ENCODE results near the gene STKLD1.
A peak's percentile ranks its signal among the peaks of the same experiment; 100 is the strongest.

DNA sequence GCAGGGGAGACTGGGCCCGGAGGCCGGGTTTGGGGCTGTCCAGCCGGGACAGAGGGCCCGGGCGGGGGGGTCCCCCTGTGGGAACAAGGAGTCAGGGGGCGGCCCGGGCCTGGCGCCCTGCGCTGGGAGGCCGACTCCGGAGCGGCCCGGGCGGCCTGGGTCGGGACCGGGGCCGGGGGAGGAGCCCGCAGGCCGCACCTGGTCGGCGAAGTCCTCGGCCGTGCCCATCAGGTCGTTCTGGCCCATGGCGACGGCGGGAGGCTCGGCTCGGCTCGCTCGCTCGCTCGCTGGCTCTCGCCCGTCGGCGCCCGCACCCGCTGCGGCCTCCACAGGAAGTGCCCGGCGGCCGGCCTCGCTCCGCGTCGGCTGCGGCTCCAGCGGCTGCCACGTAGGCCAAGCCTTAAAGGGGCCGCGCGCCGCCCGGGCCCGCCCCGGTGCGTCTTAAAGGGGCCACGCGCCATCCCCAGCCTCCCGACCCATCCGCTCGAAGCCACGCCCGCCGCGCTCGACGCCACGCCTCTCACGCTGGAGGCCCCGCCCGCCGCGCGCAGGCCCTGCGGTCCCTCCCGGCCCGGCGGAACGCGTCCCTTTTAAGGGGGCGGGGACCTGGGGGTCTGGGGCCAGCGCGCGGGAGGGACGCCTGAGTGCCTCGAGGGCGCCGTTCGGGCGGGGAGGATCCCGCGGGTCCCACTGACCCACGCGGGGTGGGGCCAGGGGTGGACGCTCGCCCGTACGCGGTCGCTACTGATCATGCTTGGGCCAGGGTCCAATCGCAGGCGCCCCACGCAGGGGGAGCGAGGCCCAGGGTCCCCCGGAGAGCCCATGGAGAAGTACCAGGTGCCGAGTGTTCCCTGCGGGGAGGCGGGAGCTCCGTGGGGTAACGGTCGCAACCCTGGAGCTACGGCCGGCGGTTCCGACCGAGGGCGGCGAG, at the start of gene STKLD1, which contains the start of gene SURF4:
- TF ChIP-seq POLR2A (IDR thresholded peaks at IDR 0.05): peak; percentile 55 to 96 (median 73)
- TF ChIP-seq, protein P1, sequence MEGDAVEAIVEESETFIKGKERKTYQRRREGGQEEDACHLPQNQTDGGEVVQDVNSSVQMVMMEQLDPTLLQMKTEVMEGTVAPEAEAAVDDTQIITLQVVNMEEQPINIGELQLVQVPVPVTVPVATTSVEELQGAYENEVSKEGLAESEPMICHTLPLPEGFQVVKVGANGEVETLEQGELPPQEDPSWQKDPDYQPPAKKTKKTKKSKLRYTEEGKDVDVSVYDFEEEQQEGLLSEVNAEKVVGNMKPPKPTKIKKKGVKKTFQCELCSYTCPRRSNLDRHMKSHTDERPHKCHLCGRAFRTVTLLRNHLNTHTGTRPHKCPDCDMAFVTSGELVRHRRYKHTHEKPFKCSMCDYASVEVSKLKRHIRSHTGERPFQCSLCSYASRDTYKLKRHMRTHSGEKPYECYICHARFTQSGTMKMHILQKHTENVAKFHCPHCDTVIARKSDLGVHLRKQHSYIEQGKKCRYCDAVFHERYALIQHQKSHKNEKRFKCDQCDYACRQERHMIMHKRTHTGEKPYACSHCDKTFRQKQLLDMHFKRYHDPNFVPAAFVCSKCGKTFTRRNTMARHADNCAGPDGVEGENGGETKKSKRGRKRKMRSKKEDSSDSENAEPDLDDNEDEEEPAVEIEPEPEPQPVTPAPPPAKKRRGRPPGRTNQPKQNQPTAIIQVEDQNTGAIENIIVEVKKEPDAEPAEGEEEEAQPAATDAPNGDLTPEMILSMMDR (IDR thresholded peaks at IDR 0.05): peak in 2 of 7 experiments; percentile 45 to 48

All from body of pancreas (tissue), 4 donors.